GM12801 (cell line): ENCODE measurements around the gene UBE4B.

Experiments
- TF ChIP-seq, protein P1 (sequence below): IDR thresholded peaks from one replicate; pipeline ENCODE4 v1.5.1; 2011; ENCODE audit warnings: control low read depth; ENCODE audit not compliant: insufficient read length; ENCODE audit errors: extremely low read depth

UBE4B gene

DNA sequence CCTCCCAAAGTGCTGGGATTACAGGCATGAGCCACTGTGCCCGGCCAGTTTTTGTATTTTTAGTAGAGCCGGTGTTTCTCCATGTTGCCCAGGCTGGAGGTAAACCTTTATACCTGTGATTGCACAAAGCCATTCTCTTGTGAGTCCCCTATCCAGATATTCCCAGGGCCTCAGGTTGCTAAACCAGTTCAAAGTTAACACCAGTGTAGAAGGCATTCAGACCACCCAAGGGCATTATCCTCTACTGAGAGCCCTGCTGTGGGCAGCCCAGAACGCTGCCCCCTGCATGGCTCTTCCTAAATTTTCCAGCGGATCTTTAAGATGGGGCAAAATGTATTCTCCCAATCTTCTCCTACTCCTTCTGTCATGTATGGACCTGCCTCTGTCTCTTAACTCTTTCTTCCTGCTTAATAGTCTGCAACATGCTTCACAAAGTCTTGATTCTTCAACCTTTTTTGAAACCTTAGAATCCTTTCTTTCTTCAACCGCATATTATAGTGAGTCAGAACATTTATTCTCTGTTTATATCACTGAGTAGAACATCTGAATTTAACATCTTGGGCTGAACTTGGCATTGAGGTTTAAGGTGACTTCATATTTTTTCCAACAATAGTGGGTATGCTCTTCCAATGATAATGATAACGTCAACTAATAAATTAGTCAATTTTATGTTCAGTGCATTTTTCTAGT is 36.0 kb downstream of the UBE4B start:
- TF ChIP-seq, protein P1, sequence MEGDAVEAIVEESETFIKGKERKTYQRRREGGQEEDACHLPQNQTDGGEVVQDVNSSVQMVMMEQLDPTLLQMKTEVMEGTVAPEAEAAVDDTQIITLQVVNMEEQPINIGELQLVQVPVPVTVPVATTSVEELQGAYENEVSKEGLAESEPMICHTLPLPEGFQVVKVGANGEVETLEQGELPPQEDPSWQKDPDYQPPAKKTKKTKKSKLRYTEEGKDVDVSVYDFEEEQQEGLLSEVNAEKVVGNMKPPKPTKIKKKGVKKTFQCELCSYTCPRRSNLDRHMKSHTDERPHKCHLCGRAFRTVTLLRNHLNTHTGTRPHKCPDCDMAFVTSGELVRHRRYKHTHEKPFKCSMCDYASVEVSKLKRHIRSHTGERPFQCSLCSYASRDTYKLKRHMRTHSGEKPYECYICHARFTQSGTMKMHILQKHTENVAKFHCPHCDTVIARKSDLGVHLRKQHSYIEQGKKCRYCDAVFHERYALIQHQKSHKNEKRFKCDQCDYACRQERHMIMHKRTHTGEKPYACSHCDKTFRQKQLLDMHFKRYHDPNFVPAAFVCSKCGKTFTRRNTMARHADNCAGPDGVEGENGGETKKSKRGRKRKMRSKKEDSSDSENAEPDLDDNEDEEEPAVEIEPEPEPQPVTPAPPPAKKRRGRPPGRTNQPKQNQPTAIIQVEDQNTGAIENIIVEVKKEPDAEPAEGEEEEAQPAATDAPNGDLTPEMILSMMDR = no peak

DNA sequence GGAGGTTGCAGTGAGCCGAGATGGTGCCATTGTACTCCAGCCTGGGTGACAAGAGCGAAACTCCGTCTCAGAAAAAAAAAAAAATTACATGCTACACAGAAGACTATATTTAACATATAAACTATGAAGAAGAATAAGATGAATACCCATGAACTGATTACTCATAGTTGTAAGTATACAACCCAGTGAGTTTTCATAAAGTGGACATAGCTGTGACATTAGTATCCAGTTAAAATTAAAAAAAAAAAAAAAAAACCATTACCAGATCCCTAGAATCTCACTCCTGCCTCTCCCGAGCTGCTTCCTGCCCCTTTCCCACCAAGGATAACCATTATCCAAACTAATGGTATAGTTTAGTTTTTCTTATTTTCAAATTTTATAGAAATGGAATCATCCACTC is 37.4 kb downstream of the UBE4B start:
- TF ChIP-seq, protein P1 = no peak

DNA sequence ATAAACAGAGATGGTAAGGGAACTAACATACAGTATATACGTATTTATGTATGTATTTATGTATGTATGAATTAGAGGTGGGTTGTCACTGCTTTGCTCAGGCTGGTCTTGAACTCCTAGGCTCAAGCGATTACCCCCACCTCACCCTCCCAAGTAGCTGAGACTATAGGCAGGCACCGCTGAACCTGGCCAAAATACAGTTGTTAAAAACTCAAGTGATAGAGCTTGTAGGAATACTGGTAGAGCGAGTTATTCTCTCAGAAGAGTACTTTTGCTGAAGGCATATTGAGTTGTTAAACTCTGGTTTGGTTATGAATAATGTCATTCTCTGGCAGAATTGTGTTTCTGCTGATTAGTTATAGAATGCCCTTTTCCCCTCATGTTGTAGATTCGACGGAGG is 38.9 kb downstream of the UBE4B start:
- TF ChIP-seq, protein P1 = no peak

DNA sequence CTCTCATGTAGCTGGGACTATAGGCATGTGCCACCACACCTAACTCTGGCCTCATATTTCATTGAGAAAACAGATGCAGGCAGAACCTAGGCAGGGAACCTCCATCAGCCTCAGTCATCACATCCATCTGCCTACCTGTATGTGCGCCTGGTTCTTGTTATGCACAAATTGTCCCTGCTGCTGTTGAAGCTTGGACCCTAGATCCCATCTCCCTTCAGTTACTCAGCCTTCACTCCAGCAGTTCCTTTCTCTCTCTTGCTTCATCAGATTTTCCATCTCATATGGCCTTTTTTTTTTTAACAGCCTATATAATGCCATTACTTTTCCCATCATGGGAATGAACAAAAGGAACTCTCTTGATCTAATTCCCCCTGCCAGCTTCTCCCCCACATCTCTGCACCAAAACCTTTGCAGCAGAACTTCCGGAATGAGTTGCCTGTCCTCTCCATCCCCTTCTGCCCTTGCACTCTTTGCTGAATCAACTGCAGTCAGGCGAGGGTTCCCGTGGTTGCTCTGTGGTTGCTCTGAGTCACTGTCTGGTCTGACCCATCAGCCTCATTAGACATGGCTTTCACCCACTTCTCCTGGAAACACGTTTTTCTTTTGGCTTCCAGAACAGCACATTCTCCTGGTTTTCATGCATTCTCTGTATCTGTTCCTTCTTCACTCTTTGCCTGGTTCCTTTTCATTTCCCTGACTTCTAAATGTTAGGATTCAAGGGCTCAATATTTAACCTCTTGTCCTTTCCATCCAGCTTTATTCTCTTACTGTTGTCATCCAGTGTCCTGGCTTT is 41.5 kb downstream of the UBE4B start:
- TF ChIP-seq, protein P1 = no peak

DNA sequence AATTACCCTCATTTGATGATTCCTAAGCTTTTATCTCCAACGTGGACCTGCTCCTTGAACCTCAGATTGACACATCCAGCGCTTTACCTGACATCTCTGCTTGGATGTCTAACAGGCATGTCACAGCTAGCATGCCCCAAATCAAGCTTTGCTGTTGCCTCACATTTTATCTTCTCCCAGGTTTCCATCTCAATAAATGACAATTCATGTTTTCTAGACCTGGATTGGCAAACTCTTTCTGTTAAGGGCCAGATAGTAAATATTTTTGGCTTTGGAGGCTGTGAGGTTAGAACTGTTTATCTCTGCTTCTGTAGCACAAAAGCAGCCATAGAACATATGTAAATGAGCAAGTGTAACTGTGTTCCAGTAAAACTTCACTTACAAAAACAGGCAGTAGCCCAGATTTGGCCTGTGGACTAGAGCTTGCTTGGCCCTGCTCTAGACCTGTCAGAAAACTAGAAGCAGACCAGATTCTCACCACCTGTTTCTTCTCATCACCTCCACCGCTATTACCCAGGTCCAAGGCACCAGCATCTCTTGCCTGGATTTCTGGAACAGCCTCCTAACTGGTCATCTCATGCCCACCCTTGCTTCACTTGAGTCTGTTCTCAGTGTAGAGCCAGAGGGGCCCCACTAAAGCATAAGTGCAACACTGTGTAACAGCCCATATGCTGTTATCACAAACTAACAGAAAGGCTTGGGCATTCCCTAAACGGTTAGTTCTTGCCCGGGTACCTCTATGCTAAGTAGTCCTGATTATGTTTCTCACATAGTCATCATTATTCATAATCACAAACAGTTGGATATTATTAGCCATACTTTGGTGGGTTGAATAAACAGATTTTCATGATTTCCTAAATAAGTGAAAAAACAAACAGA is 42.3 kb downstream of the UBE4B start:
- TF ChIP-seq, protein P1 = no peak

GRCh38 chr1:10075732-10076131 is 43.0 kb downstream of the UBE4B start:
- TF ChIP-seq, protein P1 = no peak

DNA sequence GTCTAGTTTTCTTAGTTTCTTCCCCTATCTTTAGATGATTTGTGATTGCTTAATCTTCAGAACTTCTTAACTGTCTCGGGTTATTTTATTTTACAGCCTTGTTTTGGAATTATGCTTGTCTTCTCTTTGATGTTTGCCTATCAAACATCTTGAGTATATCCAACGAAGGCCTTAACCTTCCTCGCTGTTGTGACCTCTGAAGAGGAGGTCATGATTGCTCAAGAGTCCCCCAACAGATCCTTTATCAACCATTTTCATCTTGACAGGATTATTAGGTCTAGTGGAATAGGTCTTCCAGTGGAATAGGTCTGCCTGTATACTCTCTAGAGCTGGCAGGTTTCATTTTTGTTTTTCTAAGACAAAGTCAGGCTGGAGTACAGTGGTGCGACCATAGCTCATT is 45.7 kb downstream of the UBE4B start:
- TF ChIP-seq, protein P1 = no peak
